HG03565 (cell line): Measurements from ENCODE around the gene HDLBP.

Source experiments
- ATAC-seq: cut with Tn5 transposase; IDR thresholded peaks from one replicate; pipeline ENCODE4 v1.9.1; 2021; ENCODE audit warnings: mild to moderate bottlenecking, moderate library complexity; ENCODE audit not compliant: unreplicated experiment

HDLBP gene

GRCh38 chr2:241315093-241315878 is at the start of gene HDLBP:
Gene HDLBP (minus strand): TSS chr2:241315672. CDS start chr2:241266869, 48,803 bp downstream.
- peak; percentile 45 for ATAC-seq

- no peak for ATAC-seq
Observed at GRCh38 chr2:241364781-241365180, 49.3 kb upstream of the HDLBP start.

- ATAC-seq, result no peak
Observed at GRCh38 chr2:241363426-241363825, 48.0 kb upstream of the HDLBP start.

- ATAC-seq, result no peak
Observed at GRCh38 chr2:241359481-241360045, 44.1 kb upstream of the HDLBP start.

- ATAC-seq, result peak; percentile 29
Observed at GRCh38 chr2:241358470-241358869, 43.0 kb upstream of the HDLBP start.

- ATAC-seq, result no peak
Observed at GRCh38 chr2:241357531-241357930, 42.1 kb upstream of the HDLBP start.

- ATAC-seq, result no peak
Observed at GRCh38 chr2:241356871-241357260, 41.4 kb upstream of the HDLBP start.

- peak; percentile 75 for ATAC-seq
Observed at GRCh38 chr2:241355983-241356870, 40.8 kb upstream of the HDLBP start, which contains the start of gene FARP2. Gene FARP2 (plus strand): TSS chr2:241356285. CDS start chr2:241373108, 16,823 bp downstream.

- ATAC-seq, result no peak
Observed at GRCh38 chr2:241354668-241355658, 39.5 kb upstream of the HDLBP start.

GRCh38 chr2:241352227-241352626 is 36.8 kb upstream of the HDLBP start:
- ATAC-seq, result no peak

- no peak for ATAC-seq
Observed at GRCh38 chr2:241351640-241352031, 36.2 kb upstream of the HDLBP start.

GRCh38 chr2:241350878-241351639 is 35.6 kb upstream of the HDLBP start:
- ATAC-seq, result no peak

- no peak for ATAC-seq
Observed at GRCh38 chr2:241350530-241350877, 35.0 kb upstream of the HDLBP start.

GRCh38 chr2:241349941-241350340 is 34.5 kb upstream of the HDLBP start:
- ATAC-seq, result no peak

GRCh38 chr2:241344925-241345651 is 29.6 kb upstream of the HDLBP start:
- ATAC-seq, result no peak

GRCh38 chr2:241340631-241341163 is 25.2 kb upstream of the HDLBP start:
- ATAC-seq, result no peak

GRCh38 chr2:241339839-241340630 is 24.6 kb upstream of the HDLBP start:
- ATAC-seq, result no peak

- ATAC-seq, result no peak
Observed at GRCh38 chr2:241334813-241335212, 19.3 kb upstream of the HDLBP start.
